Astrocyte (in vitro differentiated cells and primary cell): ENCODE measurements around the gene INKA2. TPM values are rescaled to one million over a fixed set of nuclear protein-coding genes. Genes with fewer than 3 reads are reported as not detected.

Experiments
- DNase-seq: peaks from one replicate; pipeline ENCODE4 v3.0.0-alpha.2; 2010; ENCODE audit warnings: low read depth
- FAIRE-seq: peaks from 2 replicates; lab custom pipeline; 2011; peaks lifted over from hg19 to GRCh38; lab: Jason Lieb, UNC
- H2AFZ ChIP-seq: 2 replicates; pipeline ENCODE4 v1.6.0; 2012; ENCODE audit warnings: low read depth, low read length, inconsistent platforms
- H3K27ac ChIP-seq: 2 replicates; pipeline ENCODE4 v1.5.1; 2011; ENCODE audit warnings: low read depth, low read length, inconsistent platforms
- H3K27me3 ChIP-seq: 2 replicates; pipeline ENCODE4 v1.6.0; 2011; ENCODE audit warnings: low read length, inconsistent platforms; ENCODE audit not compliant: insufficient read depth
- H3K36me3 ChIP-seq: 2 replicates; pipeline ENCODE4 v1.5.1; 2011; ENCODE audit warnings: low read length, inconsistent platforms; ENCODE audit not compliant: insufficient read depth
- H3K4me1 ChIP-seq: 2 replicates; pipeline ENCODE4 v1.5.1; 2011; ENCODE audit warnings: low read length, inconsistent platforms; ENCODE audit not compliant: insufficient read depth
- H3K4me2 ChIP-seq: 2 replicates; pipeline ENCODE4 v1.6.0; 2012; ENCODE audit warnings: low read length, inconsistent platforms
- H3K4me3 ChIP-seq: 2 replicates; pipeline ENCODE4 v1.5.1; 2011; ENCODE audit warnings: low read depth, mild to moderate bottlenecking, low read length, inconsistent platforms; ENCODE audit not compliant: insufficient read depth
- H3K79me2 ChIP-seq: 2 replicates; pipeline ENCODE4 v1.6.0; 2012; ENCODE audit warnings: mild to moderate bottlenecking, low read length, inconsistent platforms; ENCODE audit not compliant: insufficient read depth
- H3K9ac ChIP-seq: 2 replicates; pipeline ENCODE4 v1.6.0; 2012; ENCODE audit warnings: mild to moderate bottlenecking, low read length, inconsistent platforms
- H3K9me3 ChIP-seq: 2 replicates; pipeline ENCODE4 v1.5.1; 2012; ENCODE audit warnings: low read depth, mild to moderate bottlenecking, low read length, inconsistent platforms; ENCODE audit not compliant: insufficient read depth
- H4K20me1 ChIP-seq: 2 replicates; pipeline ENCODE4 v1.6.0; 2012; ENCODE audit warnings: low read length, inconsistent platforms; ENCODE audit not compliant: insufficient read depth
- H3K27ac Mint-ChIP-seq: one replicate; pipeline ENCODE4 v1.8.0; 2021; ENCODE audit warnings: mild to moderate bottlenecking, mixed read lengths; ENCODE audit not compliant: unreplicated experiment
- H3K27me3 Mint-ChIP-seq: one replicate; pipeline ENCODE4 v1.8.0; 2021; ENCODE audit warnings: low read depth, mixed read lengths; ENCODE audit not compliant: unreplicated experiment
- H3K36me3 Mint-ChIP-seq: one replicate; pipeline ENCODE4 v1.8.0; 2021; ENCODE audit warnings: low read depth, mixed read lengths; ENCODE audit not compliant: unreplicated experiment
- H3K4me1 Mint-ChIP-seq: one replicate; pipeline ENCODE4 v1.8.0; 2021; ENCODE audit warnings: low read depth, mixed read lengths; ENCODE audit not compliant: unreplicated experiment
- H3K4me3 Mint-ChIP-seq: one replicate; pipeline ENCODE4 v1.8.0; 2021; ENCODE audit warnings: mild to moderate bottlenecking, moderate library complexity, mixed read lengths; ENCODE audit not compliant: unreplicated experiment
- H3K9me3 Mint-ChIP-seq: one replicate; pipeline ENCODE4 v1.8.0; 2021; ENCODE audit warnings: mild to moderate bottlenecking, mixed read lengths; ENCODE audit not compliant: unreplicated experiment
- EZH2 ChIP-seq: IDR thresholded peaks from 2 replicates; pipeline ENCODE4 v1.6.1; 2012; ENCODE audit warnings: mild to moderate bottlenecking, low read length, inconsistent platforms; ENCODE audit not compliant: insufficient read depth
- total RNA-seq: library from RNA; stranded (reverse); gene quantifications from 2 replicates; pipeline ENCODE4 v1.2.1, GENCODE V29; 2021
- TF ChIP-seq, protein P1 (sequence below): IDR thresholded peaks from 2 replicates; pipeline ENCODE4 v1.5.1; 2011; ENCODE audit warnings: low read depth, mild to moderate bottlenecking, inconsistent platforms, low read length, moderate library complexity; ENCODE audit not compliant: insufficient read depth

Gene INKA2
- total RNA-seq, 1 donor from 2014 or later, result 12.6 TPM

DNA sequence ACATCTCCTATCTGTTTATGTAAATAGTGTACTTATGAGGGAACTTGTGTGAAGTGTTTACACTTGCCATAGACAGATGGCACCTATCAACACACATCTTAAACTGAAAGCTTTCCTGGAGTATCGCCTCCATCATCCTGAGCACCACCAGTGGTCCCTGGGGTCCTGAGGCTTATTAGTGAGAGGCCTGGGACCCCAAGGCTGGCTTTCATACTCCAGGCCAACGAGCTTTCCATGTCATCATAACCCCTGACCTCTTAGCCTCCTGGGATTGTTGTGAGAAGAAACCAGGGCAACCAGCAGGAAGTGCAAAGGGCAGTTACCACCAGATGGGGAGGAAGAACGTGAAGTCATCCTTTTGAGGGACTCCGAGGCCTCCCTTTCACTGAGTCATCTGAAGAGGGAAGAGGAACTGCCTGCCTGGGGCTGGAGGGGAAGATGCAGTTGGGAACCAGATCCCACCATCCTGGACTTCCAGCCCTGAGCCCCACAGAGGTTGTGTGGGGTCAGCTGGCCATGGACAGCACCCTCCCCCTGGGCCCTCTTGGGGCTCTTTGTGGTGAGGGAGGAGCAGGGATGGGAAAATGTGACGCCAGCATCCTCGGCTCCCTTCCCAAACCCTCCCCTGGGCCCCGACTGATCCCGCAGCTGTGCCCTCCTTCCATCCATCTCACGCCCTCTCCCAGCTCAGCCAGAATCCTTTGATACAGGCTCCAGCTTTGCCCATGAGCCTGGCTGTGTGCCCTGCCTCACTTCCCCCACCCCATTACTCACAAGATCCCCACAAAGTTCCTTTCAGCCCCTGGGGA lies 5.8 kb downstream of the INKA2 start:
- Mint-ChIP-seq H3K4me3 (no peak overlapping the region), H3K36me3 (peaks cover 9% of the 10 kb centered on the region), H3K9me3 (no peaks in the 10 kb centered on the region), H3K4me1 (peaks cover 16% of the 10 kb centered on the region), H3K27me3 (no peaks in the 10 kb centered on the region), H3K27ac (peak overlapping the region; percentile 75)
- H3K27me3 ChIP-seq, result no peaks in the 10 kb centered on the region
- H3K4me3 ChIP-seq, result no peak overlapping the region
- H3K4me2 ChIP-seq, result peak overlapping the region; percentile 68
- FAIRE-seq (peak; percentile 50), DNase-seq (peak; percentile 58)
- H3K9ac ChIP-seq, result peak overlapping the region; percentile 21
- H3K9me3 ChIP-seq, result no peaks in the 10 kb centered on the region
- H3K27ac ChIP-seq, result peak overlapping the region; percentile 36
- peak overlapping the region; percentile 26 for H2AFZ ChIP-seq
- no peaks in the 10 kb centered on the region for H3K36me3 ChIP-seq
- TF ChIP-seq, protein P1, sequence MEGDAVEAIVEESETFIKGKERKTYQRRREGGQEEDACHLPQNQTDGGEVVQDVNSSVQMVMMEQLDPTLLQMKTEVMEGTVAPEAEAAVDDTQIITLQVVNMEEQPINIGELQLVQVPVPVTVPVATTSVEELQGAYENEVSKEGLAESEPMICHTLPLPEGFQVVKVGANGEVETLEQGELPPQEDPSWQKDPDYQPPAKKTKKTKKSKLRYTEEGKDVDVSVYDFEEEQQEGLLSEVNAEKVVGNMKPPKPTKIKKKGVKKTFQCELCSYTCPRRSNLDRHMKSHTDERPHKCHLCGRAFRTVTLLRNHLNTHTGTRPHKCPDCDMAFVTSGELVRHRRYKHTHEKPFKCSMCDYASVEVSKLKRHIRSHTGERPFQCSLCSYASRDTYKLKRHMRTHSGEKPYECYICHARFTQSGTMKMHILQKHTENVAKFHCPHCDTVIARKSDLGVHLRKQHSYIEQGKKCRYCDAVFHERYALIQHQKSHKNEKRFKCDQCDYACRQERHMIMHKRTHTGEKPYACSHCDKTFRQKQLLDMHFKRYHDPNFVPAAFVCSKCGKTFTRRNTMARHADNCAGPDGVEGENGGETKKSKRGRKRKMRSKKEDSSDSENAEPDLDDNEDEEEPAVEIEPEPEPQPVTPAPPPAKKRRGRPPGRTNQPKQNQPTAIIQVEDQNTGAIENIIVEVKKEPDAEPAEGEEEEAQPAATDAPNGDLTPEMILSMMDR, result no peak
- no peak for TF ChIP-seq EZH2
- peaks cover 27% of the 10 kb centered on the region for H4K20me1 ChIP-seq
- H3K79me2 ChIP-seq, result no peaks in the 10 kb centered on the region
- peaks cover 33% of the 10 kb centered on the region for H3K4me1 ChIP-seq

GRCh38 chr1:111732718-111733117 lies 6.5 kb downstream of the INKA2 start:
- no peak for DNase-seq
- H3K4me3 ChIP-seq, result no peak overlapping the region
- H3K27ac Mint-ChIP-seq, result peak overlapping the region; percentile 75
- H3K27me3 Mint-ChIP-seq, result no peaks in the 10 kb centered on the region
- FAIRE-seq, result no peak
- H3K27ac ChIP-seq, result no peak overlapping the region
- no peaks in the 10 kb centered on the region for H3K9me3 Mint-ChIP-seq
- H3K9ac ChIP-seq, result no peak overlapping the region
- no peaks in the 10 kb centered on the region for H3K79me2 ChIP-seq
- H4K20me1 ChIP-seq, result peaks cover 23% of the 10 kb centered on the region
- no peaks in the 10 kb centered on the region for H3K36me3 ChIP-seq
- peaks cover 9% of the 10 kb centered on the region for H3K36me3 Mint-ChIP-seq
- H3K9me3 ChIP-seq, result no peaks in the 10 kb centered on the region
- no peak overlapping the region for H2AFZ ChIP-seq
- H3K4me1 ChIP-seq, result peaks cover 27% of the 10 kb centered on the region
- TF ChIP-seq, protein P1, result no peak
- no peak for TF ChIP-seq EZH2
- H3K4me3 Mint-ChIP-seq, result no peak overlapping the region
- peaks cover 12% of the 10 kb centered on the region for H3K4me1 Mint-ChIP-seq
- H3K27me3 ChIP-seq, result no peaks in the 10 kb centered on the region
- no peak overlapping the region for H3K4me2 ChIP-seq

DNA sequence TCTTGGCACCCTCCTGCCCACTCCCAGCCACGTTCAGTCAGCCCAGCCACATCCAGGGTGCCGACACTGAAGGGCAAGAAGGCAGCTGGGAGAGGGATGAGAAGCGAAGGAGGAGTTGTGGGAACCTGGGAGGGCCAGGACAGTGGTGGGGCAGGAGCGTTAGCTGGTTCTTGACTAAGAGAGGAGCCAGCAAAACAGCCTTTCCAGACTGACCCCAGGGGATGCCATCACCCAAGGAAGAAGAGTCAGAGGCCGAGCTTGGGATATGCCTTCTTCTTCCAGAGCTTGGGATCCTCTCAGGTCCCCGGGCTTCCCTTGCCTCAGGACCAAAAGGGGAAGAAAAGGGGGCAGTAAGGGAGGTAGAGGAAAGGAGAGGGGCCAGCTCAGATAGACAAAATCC lies 7.2 kb downstream of the INKA2 start:
- H3K4me1 ChIP-seq, result peaks cover 19% of the 10 kb centered on the region
- peaks cover 22% of the 10 kb centered on the region for H4K20me1 ChIP-seq
- FAIRE-seq (no peak), DNase-seq (no peak)
- no peak for TF ChIP-seq EZH2
- no peak overlapping the region for H2AFZ ChIP-seq
- H3K79me2 ChIP-seq, result no peaks in the 10 kb centered on the region
- Mint-ChIP-seq H3K27me3 (no peaks in the 10 kb centered on the region), H3K4me1 (peaks cover 8% of the 10 kb centered on the region), H3K9me3 (no peaks in the 10 kb centered on the region), H3K36me3 (peaks cover 11% of the 10 kb centered on the region), H3K4me3 (peak overlapping the region; percentile 18), H3K27ac (no peak overlapping the region)
- no peaks in the 10 kb centered on the region for H3K36me3 ChIP-seq
- H3K27ac ChIP-seq, result no peak overlapping the region
- H3K9me3 ChIP-seq, result no peaks in the 10 kb centered on the region
- no peak overlapping the region for H3K9ac ChIP-seq
- H3K4me3 ChIP-seq, result no peak overlapping the region
- no peaks in the 10 kb centered on the region for H3K27me3 ChIP-seq
- H3K4me2 ChIP-seq, result no peak overlapping the region
